Measurements from ENCODE around the gene ARMH3.

ARMH3 gene

GRCh38 chr10:101841826-101842225 is 214.1 kb downstream of the ARMH3 start:
- Histone ChIP-seq H2AFZ (ENCODE audit: insufficient read depth, low read length, poor library complexity) (no peak overlapping the region), H2BK5ac (ENCODE audit: low read depth, low read length, poor library complexity) (no peak overlapping the region), H2AK5ac (ENCODE audit: low read length) (no peak overlapping the region), H3K14ac (ENCODE audit: low read length) (no peak overlapping the region), H3K27me3 (ENCODE audit: insufficient read depth, low read length) (peaks cover 6% of the 10 kb centered on the region), H3K27ac (ENCODE audit: low read depth, low read length) (no peak overlapping the region), H3K4ac (ENCODE audit: low read depth, low read length) (no peak overlapping the region), H3K4me2 (ENCODE audit: low read length) (no peak overlapping the region), H3K9me3 (ENCODE audit: insufficient read depth, low read depth, low read length) (no peaks in the 10 kb centered on the region), H3K4me1 (ENCODE audit: control insufficient read depth in 1 of 2, insufficient read depth in 2 of 2, low read length in 2 of 2) (peaks cover 3 to 6% of the 10 kb centered on the region in 2 experiments), H3K9ac (ENCODE audit: low read length) (no peak overlapping the region), H3K4me3 (ENCODE audit: low read depth, low read length) (no peak overlapping the region), H3K36me3 (ENCODE audit: control insufficient read depth in 1 of 2, insufficient read depth in 2 of 2, low read length in 2 of 2) (no peaks in the 10 kb centered on the region), H3K23ac (ENCODE audit: low read length) (no peak overlapping the region), H4K8ac (ENCODE audit: low read depth, low read length) (no peak overlapping the region), H4K91ac (ENCODE audit: low read depth, low read length) (no peak overlapping the region), H2BK12ac (ENCODE audit: low read length) (no peak overlapping the region), H3K79me1 (ENCODE audit: low read length) (no peaks in the 10 kb centered on the region), H2BK120ac (ENCODE audit: insufficient read depth, low read length, poor library complexity) (no peak overlapping the region), H4K12ac (ENCODE audit: low read depth, low read length) (no peak overlapping the region), H3K79me2 (ENCODE audit: control insufficient read depth, insufficient read depth, low read length, poor library complexity) (no peaks in the 10 kb centered on the region), H3K18ac (ENCODE audit: low read length) (no peak overlapping the region)
- no peak for DNase-seq

- Histone ChIP-seq H2AFZ (ENCODE audit: insufficient read depth, low read length, poor library complexity) (no peak overlapping the region), H3K18ac (ENCODE audit: low read length) (no peak overlapping the region), H3K4me2 (ENCODE audit: low read length) (peak overlapping the region; percentile 71), H3K27ac (ENCODE audit: low read depth, low read length) (no peak overlapping the region), H3K4ac (ENCODE audit: low read depth, low read length) (no peak overlapping the region), H3K14ac (ENCODE audit: low read length) (no peak overlapping the region), H2BK12ac (ENCODE audit: low read length) (no peak overlapping the region), H4K91ac (ENCODE audit: low read depth, low read length) (no peak overlapping the region), H2AK5ac (ENCODE audit: low read length) (no peak overlapping the region), H4K12ac (ENCODE audit: low read depth, low read length) (no peak overlapping the region), H2BK120ac (ENCODE audit: insufficient read depth, low read length, poor library complexity) (no peak overlapping the region), H3K4me3 (ENCODE audit: low read depth, low read length) (no peak overlapping the region), H3K79me1 (ENCODE audit: low read length) (no peaks in the 10 kb centered on the region), H3K36me3 (ENCODE audit: control insufficient read depth in 1 of 2, insufficient read depth in 2 of 2, low read length in 2 of 2) (no peaks in the 10 kb centered on the region), H3K9ac (ENCODE audit: low read length) (no peak overlapping the region), H3K27me3 (ENCODE audit: insufficient read depth, low read length) (peaks cover 6% of the 10 kb centered on the region), H4K8ac (ENCODE audit: low read depth, low read length) (no peak overlapping the region), H3K4me1 (ENCODE audit: control insufficient read depth in 1 of 2, insufficient read depth in 2 of 2, low read length in 2 of 2) (peaks cover 3 to 6% of the 10 kb centered on the region in 2 experiments), H3K23ac (ENCODE audit: low read length) (no peak overlapping the region), H3K9me3 (ENCODE audit: insufficient read depth, low read depth, low read length) (no peaks in the 10 kb centered on the region), H2BK5ac (ENCODE audit: low read depth, low read length, poor library complexity) (no peak overlapping the region), H3K79me2 (ENCODE audit: control insufficient read depth, insufficient read depth, low read length, poor library complexity) (no peaks in the 10 kb centered on the region)
- no CpG with 5 or more reads among the region's 46 CpGs for WGBS (ENCODE audit: extremely low coverage, insufficient coverage, insufficient read length)
- peak; percentile 90 to 95 for DNase-seq
Measured at GRCh38 chr10:101840741-101841453, 215.1 kb downstream of the ARMH3 start.

- no CpG with 5 or more reads among the region's 19 CpGs for WGBS (ENCODE audit: extremely low coverage, insufficient coverage, insufficient read length)
- H3K4me1 ChIP-seq (ENCODE audit: control insufficient read depth in 1 of 2, insufficient read depth in 2 of 2, low read length in 2 of 2) = peaks cover 3 to 6% of the 10 kb centered on the region in 2 experiments
- no peak overlapping the region for H3K4ac ChIP-seq (ENCODE audit: low read depth, low read length)
- H3K18ac ChIP-seq (ENCODE audit: low read length) = no peak overlapping the region
- H4K91ac ChIP-seq (ENCODE audit: low read depth, low read length) = no peak overlapping the region
- H2AFZ ChIP-seq (ENCODE audit: insufficient read depth, low read length, poor library complexity) = no peak overlapping the region
- no peak overlapping the region for H4K12ac ChIP-seq (ENCODE audit: low read depth, low read length)
- H3K36me3 ChIP-seq (ENCODE audit: control insufficient read depth in 1 of 2, insufficient read depth in 2 of 2, low read length in 2 of 2) = no peaks in the 10 kb centered on the region
- H3K9ac ChIP-seq (ENCODE audit: low read length) = no peak overlapping the region
- H2BK5ac ChIP-seq (ENCODE audit: low read depth, low read length, poor library complexity) = no peak overlapping the region
- peaks cover 6% of the 10 kb centered on the region for H3K27me3 ChIP-seq (ENCODE audit: insufficient read depth, low read length)
- DNase-seq = no peak
- H2BK12ac ChIP-seq (ENCODE audit: low read length) = no peak overlapping the region
- H3K79me1 ChIP-seq (ENCODE audit: low read length) = no peaks in the 10 kb centered on the region
- no peak overlapping the region for H3K14ac ChIP-seq (ENCODE audit: low read length)
- H4K8ac ChIP-seq (ENCODE audit: low read depth, low read length) = no peak overlapping the region
- no peak overlapping the region for H3K27ac ChIP-seq (ENCODE audit: low read depth, low read length)
- H2AK5ac ChIP-seq (ENCODE audit: low read length) = no peak overlapping the region
- H2BK120ac ChIP-seq (ENCODE audit: insufficient read depth, low read length, poor library complexity) = no peak overlapping the region
- no peaks in the 10 kb centered on the region for H3K79me2 ChIP-seq (ENCODE audit: control insufficient read depth, insufficient read depth, low read length, poor library complexity)
- H3K9me3 ChIP-seq (ENCODE audit: insufficient read depth, low read depth, low read length) = no peaks in the 10 kb centered on the region
- peak overlapping the region; percentile 62 for H3K4me2 ChIP-seq (ENCODE audit: low read length)
- no peak overlapping the region for H3K4me3 ChIP-seq (ENCODE audit: low read depth, low read length)
- no peak overlapping the region for H3K23ac ChIP-seq (ENCODE audit: low read length)
Measured at GRCh38 chr10:101840102-101840684, 215.8 kb downstream of the ARMH3 start.

- Histone ChIP-seq H3K9me3 (ENCODE audit: insufficient read depth, low read depth, low read length) (no peaks in the 10 kb centered on the region), H3K4me2 (ENCODE audit: low read length) (peak overlapping the region; percentile 62), H3K4me1 (ENCODE audit: control insufficient read depth in 1 of 2, insufficient read depth in 2 of 2, low read length in 2 of 2) (peaks cover 3 to 6% of the 10 kb centered on the region in 2 experiments), H3K14ac (ENCODE audit: low read length) (no peak overlapping the region), H2AFZ (ENCODE audit: insufficient read depth, low read length, poor library complexity) (no peak overlapping the region), H3K4ac (ENCODE audit: low read depth, low read length) (no peak overlapping the region), H3K27ac (ENCODE audit: low read depth, low read length) (no peak overlapping the region), H3K27me3 (ENCODE audit: insufficient read depth, low read length) (peaks cover 6% of the 10 kb centered on the region), H3K18ac (ENCODE audit: low read length) (no peak overlapping the region), H4K8ac (ENCODE audit: low read depth, low read length) (no peak overlapping the region), H3K36me3 (ENCODE audit: control insufficient read depth in 1 of 2, insufficient read depth in 2 of 2, low read length in 2 of 2) (no peaks in the 10 kb centered on the region), H3K4me3 (ENCODE audit: low read depth, low read length) (no peak overlapping the region), H2BK12ac (ENCODE audit: low read length) (no peak overlapping the region), H2BK120ac (ENCODE audit: insufficient read depth, low read length, poor library complexity) (no peak overlapping the region), H4K91ac (ENCODE audit: low read depth, low read length) (no peak overlapping the region), H4K12ac (ENCODE audit: low read depth, low read length) (no peak overlapping the region), H3K79me1 (ENCODE audit: low read length) (no peaks in the 10 kb centered on the region), H2AK5ac (ENCODE audit: low read length) (no peak overlapping the region), H3K23ac (ENCODE audit: low read length) (no peak overlapping the region), H3K9ac (ENCODE audit: low read length) (no peak overlapping the region), H2BK5ac (ENCODE audit: low read depth, low read length, poor library complexity) (no peak overlapping the region), H3K79me2 (ENCODE audit: control insufficient read depth, insufficient read depth, low read length, poor library complexity) (no peaks in the 10 kb centered on the region)
- no CpG with 5 or more reads among the region's 36 CpGs for WGBS (ENCODE audit: extremely low coverage, insufficient coverage, insufficient read length)
- peak; percentile 35 to 76 for DNase-seq
Measured at GRCh38 chr10:101839416-101840063, 216.4 kb downstream of the ARMH3 start.

Measured in trophoblast cell (in vitro differentiated cells and primary cell).